Peyer's patch (tissue), 4 donors: ENCODE measurements around the gene ATXN7L3B.

Experiments
- POLR2A ChIP-seq, 2 donors: fragments of 450-650 bp; IDR thresholded peaks; one replicate each; pipeline ENCODE4 v1.5.1; 2017; ENCODE audit warnings: antibody characterized with exemption in 2 of 2, mild to moderate bottlenecking in 2 of 2, moderate library complexity in 2 of 2
- TF ChIP-seq, protein P1 (sequence below), 6 experiments: fragments of 450-650 bp in 4 of 6; fragments of 200-600 bp in 2 of 6; sonication (generic) in 1 of 6; IDR thresholded peaks; one replicate each; pipeline ENCODE4 v1.5.1; 2017 to 2019; ENCODE audit warnings: antibody characterized with exemption in 6 of 6, mild to moderate bottlenecking in 3 of 6, moderate library complexity in 1 of 6

DNA sequence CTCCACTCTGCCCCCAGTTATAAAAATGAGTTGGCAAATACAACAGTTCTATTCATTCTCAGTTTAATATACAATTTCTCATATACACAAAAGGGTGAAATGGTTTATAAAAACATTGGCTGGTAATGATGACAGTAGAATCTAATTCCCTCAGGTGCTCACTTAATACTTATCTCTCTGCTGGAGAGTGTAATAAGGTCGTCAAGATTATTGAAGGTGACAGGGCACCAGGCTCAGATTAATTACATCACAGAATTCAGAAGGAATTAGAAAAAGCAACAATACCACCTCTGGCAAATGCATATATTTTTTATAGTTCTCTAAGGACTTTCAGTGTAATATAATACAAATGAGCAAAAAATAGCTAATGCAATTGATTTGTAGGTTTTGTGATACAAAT is 42.3 kb downstream of the ATXN7L3B start:
- TF ChIP-seq, protein P1, sequence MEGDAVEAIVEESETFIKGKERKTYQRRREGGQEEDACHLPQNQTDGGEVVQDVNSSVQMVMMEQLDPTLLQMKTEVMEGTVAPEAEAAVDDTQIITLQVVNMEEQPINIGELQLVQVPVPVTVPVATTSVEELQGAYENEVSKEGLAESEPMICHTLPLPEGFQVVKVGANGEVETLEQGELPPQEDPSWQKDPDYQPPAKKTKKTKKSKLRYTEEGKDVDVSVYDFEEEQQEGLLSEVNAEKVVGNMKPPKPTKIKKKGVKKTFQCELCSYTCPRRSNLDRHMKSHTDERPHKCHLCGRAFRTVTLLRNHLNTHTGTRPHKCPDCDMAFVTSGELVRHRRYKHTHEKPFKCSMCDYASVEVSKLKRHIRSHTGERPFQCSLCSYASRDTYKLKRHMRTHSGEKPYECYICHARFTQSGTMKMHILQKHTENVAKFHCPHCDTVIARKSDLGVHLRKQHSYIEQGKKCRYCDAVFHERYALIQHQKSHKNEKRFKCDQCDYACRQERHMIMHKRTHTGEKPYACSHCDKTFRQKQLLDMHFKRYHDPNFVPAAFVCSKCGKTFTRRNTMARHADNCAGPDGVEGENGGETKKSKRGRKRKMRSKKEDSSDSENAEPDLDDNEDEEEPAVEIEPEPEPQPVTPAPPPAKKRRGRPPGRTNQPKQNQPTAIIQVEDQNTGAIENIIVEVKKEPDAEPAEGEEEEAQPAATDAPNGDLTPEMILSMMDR (IDR thresholded peaks at IDR 0.05), result no peak
- no peak for TF ChIP-seq POLR2A (IDR thresholded peaks at IDR 0.05)
